Type B pancreatic cell (in vitro differentiated cells): ENCODE results near the gene TSPAN11. TPM values are rescaled to one million over a fixed set of nuclear protein-coding genes. Genes with fewer than 3 reads are reported as not detected.
A peak's percentile ranks its signal among the peaks of the same experiment; 100 is the strongest.

Experiments used
- DNase-seq: peaks from one replicate; pipeline ENCODE4 v3.0.0; 2021; ENCODE audit warnings: mixed read lengths; ENCODE audit not compliant: unreplicated experiment; ENCODE audit errors: extremely low spot score
- H3K27ac Mint-ChIP-seq: 2 replicates; pipeline ENCODE4 v1.8.0; 2021; ENCODE audit warnings: mild to moderate bottlenecking, mixed read lengths
- H3K27me3 Mint-ChIP-seq: 2 replicates; pipeline ENCODE4 v1.8.0; 2021; ENCODE audit warnings: mixed read lengths
- H3K36me3 Mint-ChIP-seq: 2 replicates; pipeline ENCODE4 v1.8.0; 2021; ENCODE audit warnings: mixed read lengths
- H3K4me1 Mint-ChIP-seq: one replicate; pipeline ENCODE4 v1.8.0; 2021; ENCODE audit warnings: mixed read lengths; ENCODE audit not compliant: unreplicated experiment
- H3K4me3 Mint-ChIP-seq: 2 replicates; pipeline ENCODE4 v1.8.0; 2021; ENCODE audit warnings: mild to moderate bottlenecking, mixed read lengths
- H3K9me3 Mint-ChIP-seq: 2 replicates; pipeline ENCODE4 v1.8.0; 2021; ENCODE audit warnings: mixed read lengths
- CTCF ChIP-seq: fragments of 200-600 bp; sonication (generic); conservative IDR thresholded peaks from 2 replicates; pipeline ENCODE4 v1.5.0; 2021; ENCODE audit warnings: antibody characterized with exemption, mild to moderate bottlenecking
- total RNA-seq: library from RNA; stranded (reverse); gene quantifications from 2 replicates; pipeline ENCODE4 v1.2.1, GENCODE V29; 2021; ENCODE audit warnings: low replicate concordance

TSPAN11 gene
- total RNA-seq, 1 donor from 2014 or later = 52.3 TPM

DNA sequence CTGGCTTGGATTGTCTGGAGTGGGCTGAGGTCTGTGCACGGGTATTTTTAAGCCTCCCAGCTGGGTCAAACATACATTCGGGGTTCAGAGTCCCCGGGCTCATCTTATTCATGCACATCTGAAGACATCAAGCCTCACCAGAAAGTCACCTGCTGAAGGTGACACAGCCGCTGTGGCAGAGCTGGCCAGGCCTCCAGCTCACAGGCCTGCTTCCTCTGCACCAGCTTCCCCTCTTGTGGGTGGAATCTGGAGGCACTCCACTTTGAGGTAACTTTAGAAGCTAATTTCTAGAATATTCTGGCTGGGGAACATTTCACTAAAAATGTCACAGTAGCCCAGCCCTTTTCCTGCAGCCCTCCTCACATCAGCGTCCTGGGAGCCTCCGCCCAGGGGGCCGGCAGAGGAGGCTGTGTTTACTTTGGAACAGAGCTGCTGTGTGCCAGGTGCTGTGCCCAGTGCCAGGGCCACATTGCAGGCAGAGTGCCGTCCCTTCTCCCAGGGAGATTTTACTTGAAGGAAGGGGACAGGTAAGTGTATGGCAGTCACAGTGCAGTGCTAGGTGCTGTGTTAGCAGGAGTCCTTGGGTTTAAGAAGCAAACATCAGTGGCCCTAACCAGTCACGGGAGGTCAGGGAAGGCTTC, 62.2 kb downstream of the TSPAN11 start:
- no peak for TF ChIP-seq CTCF
- H3K27ac Mint-ChIP-seq = no peak overlapping the region
- H3K4me1 Mint-ChIP-seq = no peaks in the 10 kb centered on the region
- H3K9me3 Mint-ChIP-seq = no peaks in the 10 kb centered on the region
- H3K36me3 Mint-ChIP-seq = no peaks in the 10 kb centered on the region
- H3K4me3 Mint-ChIP-seq = no peak overlapping the region
- peaks cover 3% of the 10 kb centered on the region for H3K27me3 Mint-ChIP-seq
- DNase-seq = no peak

DNA sequence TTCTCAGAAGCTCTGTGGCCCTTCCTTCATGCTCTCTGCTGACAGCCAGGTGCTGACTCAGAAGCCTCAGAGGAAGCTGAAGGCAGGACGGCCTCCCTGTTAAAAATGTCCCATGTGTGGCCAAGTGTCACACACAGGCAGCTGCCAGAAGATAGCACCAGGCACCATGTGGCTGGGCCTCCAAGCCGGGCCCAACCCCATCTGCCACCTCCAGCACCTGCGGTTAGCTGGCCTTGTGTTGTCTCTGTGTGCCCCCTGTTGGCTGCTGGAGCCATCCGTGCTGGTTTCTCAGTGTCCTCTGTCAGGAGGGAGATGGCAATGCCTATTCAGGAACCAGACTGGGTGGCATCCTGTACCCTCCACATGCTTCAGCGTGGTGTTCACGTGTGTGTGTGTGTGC, 63.2 kb downstream of the TSPAN11 start:
- Mint-ChIP-seq H3K9me3 (no peaks in the 10 kb centered on the region), H3K4me3 (no peak overlapping the region), H3K27ac (no peak overlapping the region), H3K27me3 (peaks cover 3% of the 10 kb centered on the region), H3K36me3 (no peaks in the 10 kb centered on the region), H3K4me1 (no peaks in the 10 kb centered on the region)
- DNase-seq = no peak
- TF ChIP-seq CTCF = peak; percentile 52

DNA sequence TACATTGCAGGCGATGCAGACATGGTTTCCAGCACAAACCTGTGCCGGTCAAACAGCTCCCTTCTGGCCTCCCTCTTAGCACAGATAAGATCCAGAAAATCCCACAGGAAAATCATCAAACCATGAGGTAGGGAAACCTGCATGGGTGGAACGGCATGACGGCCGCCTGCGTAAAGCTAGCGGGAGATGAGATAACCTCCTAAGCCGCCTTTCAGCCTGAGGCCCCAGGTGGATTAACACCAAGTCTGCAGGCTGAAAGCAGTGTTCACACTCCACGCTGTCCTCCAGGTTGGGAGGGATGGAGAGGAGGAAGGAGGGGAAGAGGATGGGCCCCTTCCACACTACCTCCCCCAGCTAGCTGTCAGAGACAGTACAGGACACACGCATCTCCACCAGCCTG, 63.8 kb downstream of the TSPAN11 start:
- H3K4me3 Mint-ChIP-seq = no peak overlapping the region
- H3K27ac Mint-ChIP-seq = no peak overlapping the region
- H3K9me3 Mint-ChIP-seq = no peaks in the 10 kb centered on the region
- H3K4me1 Mint-ChIP-seq = no peaks in the 10 kb centered on the region
- no peak for DNase-seq
- H3K36me3 Mint-ChIP-seq = no peaks in the 10 kb centered on the region
- no peak for TF ChIP-seq CTCF
- H3K27me3 Mint-ChIP-seq = peaks cover 3% of the 10 kb centered on the region

- H3K36me3 Mint-ChIP-seq = no peaks in the 10 kb centered on the region
- no peak overlapping the region for H3K4me3 Mint-ChIP-seq
- no peak overlapping the region for H3K27ac Mint-ChIP-seq
- H3K4me1 Mint-ChIP-seq = no peaks in the 10 kb centered on the region
- peaks cover 3% of the 10 kb centered on the region for H3K27me3 Mint-ChIP-seq
- no peak for TF ChIP-seq CTCF
- H3K9me3 Mint-ChIP-seq = no peaks in the 10 kb centered on the region
- DNase-seq = no peak
These were observed 64.2 kb downstream of the TSPAN11 start for GRCh38 chr12:30990776-30991175.

GRCh38 chr12:30991466-30991865, 64.9 kb downstream of the TSPAN11 start:
- Mint-ChIP-seq H3K9me3 (no peaks in the 10 kb centered on the region), H3K27ac (no peak overlapping the region), H3K4me1 (no peaks in the 10 kb centered on the region), H3K27me3 (peaks cover 3% of the 10 kb centered on the region), H3K4me3 (no peak overlapping the region), H3K36me3 (peaks cover 3% of the 10 kb centered on the region)
- no peak for DNase-seq
- TF ChIP-seq CTCF = no peak

- Mint-ChIP-seq H3K27ac (no peak overlapping the region), H3K9me3 (no peaks in the 10 kb centered on the region), H3K36me3 (peaks cover 3% of the 10 kb centered on the region), H3K4me3 (no peak overlapping the region), H3K27me3 (peaks cover 3% of the 10 kb centered on the region), H3K4me1 (no peaks in the 10 kb centered on the region)
- TF ChIP-seq CTCF = no peak
- DNase-seq = no peak
These were observed 65.8 kb downstream of the TSPAN11 start for GRCh38 chr12:30992381-30992780.
